ENCODE data around the gene PRRX2.
A peak's percentile ranks its signal among the peaks of the same experiment; 100 is the strongest.
"Not testable (repeated sequence)": the region's sequence is repeated elsewhere in the genome, so short reads cannot be mapped to it uniquely, and the experiment has no call there.

PRRX2 gene

DNA sequence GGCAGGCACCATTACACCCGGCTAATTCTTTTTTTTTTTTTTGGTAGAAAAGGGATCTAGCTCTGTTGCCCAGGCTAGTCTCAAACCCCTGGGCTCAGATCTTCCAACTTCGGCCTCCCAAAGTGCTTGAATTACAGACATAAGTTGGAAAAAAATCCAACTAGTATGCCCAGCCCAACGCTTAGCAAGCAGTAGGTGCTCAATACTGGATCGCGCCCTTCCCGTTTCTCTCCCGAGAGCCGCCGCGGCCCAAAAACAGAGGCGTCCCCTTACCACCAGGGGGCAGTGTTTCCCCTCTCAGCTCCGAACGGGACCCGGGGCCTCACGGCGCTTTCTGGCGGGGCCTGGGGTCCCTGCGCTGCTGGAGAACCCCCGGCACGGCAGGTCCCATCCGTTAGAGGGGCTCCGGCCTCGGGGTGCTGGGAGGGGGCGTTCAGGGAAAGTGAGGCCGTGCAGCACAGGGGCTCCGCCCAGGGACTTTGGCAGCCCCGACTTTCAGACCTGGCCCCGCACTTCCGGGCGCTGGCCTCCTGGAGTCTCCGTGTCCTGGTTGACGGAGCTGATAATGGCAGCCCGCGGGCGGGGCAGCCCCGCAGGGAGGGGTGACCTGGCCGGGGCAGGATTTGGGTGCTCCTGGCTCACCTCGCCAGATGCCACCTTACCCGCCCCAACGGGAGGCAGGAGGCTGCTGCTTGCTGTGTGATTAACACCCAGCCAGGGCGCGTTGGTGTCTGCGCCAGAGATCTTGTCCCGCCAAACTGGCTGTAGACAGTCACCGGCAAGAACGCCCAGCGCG lies 72.2 kb downstream of the PRRX2 start:
- DNase-seq, result peak; percentile 91

DNA sequence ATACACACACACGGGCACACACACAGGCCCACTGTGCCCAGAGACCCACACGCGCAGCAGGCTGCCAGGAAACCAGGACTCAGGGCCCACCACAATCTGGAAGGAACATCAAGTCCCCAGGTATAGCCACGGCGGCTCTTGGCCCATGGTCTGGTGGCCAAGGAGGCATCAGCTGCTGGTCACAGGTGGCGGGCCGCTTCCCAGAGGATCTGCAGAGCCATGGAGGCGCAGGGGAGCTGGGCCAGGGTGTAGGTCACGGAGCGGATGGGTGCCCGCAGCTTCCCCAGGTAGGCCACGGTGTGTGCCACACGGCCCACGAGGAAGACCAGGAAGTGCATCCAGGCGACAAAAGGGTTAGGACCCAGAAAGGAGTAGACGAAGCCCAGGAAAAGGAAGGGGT lies 74.0 kb downstream of the PRRX2 start:
- DNase-seq, result no peak

DNA sequence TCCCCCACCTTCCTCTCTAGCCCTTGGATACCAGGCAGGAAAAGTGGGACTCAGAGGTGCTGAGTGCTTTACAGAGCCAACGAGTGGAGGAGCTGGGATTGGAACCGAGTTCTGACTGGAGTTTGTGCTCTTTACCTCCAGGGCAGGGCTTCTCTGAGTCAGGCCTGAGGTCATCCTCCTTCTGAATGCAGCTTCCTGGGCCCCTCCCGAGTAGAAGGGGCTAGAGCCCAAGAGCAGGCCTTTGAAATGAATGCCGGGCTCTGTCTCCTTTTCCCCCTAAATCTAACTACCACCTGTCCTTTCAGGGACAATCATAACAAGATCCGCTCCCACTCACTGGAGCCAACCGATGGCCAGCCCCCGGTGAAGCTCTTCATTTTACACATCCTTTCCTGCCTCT lies 74.7 kb downstream of the PRRX2 start:
- no peak for DNase-seq

DNA sequence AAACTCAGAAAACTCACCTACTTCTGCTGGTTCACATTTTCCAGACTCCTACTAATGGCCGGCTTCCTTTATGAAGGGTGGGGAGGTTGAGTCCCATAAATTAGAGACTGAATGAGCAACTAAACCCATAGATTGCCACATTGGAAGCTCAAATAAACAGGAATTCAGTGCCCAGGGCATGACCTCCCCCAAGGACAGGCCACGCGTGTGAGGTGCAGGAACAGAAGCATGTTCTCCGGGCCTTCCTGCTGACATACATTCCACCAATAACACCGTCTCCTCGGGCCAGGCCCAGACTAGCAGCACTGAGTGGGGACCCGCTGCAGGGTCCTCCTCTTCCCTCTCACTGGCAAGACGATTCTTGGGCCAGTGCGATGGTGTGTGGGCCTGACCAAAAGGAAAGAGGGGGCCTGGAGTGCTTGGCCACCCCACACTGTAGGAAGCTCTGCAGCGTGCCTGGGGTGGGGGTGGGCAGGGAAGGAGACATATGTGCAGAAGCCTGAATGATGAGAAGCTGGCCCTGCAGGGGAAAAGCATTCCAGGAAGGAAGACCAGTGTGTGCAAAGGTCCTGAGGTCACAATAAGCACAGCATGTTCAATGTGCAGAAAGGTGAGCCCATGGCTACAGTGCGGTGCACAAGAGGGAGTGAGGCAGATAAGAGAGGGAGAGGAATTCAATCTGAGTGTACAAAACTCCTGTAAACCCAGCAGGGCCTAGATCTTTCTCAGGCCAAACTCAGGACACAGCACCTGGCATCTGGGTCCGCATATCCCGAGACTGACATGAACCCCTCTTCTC lies 75.4 kb downstream of the PRRX2 start:
- no peak for DNase-seq

DNA sequence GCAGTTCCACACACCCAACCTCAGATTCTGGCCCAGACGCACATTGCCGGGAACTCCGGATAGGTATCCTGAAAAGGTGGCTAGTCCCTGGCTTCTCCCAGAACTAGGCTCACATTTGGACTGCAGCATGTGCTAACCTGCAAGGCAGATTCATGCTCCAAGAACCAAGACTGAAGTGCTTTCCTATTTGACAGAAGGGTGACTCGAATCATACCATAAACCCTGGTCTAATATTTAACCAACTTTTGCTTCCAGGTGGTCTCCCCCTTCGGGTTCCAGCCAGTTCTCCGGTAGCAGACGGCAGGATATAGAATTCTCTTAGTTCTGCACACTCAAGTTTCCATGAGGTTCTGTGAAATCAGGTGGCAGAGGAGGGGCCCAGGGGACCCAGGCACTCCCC lies 79.8 kb downstream of the PRRX2 start:
- DNase-seq, result no peak

DNA sequence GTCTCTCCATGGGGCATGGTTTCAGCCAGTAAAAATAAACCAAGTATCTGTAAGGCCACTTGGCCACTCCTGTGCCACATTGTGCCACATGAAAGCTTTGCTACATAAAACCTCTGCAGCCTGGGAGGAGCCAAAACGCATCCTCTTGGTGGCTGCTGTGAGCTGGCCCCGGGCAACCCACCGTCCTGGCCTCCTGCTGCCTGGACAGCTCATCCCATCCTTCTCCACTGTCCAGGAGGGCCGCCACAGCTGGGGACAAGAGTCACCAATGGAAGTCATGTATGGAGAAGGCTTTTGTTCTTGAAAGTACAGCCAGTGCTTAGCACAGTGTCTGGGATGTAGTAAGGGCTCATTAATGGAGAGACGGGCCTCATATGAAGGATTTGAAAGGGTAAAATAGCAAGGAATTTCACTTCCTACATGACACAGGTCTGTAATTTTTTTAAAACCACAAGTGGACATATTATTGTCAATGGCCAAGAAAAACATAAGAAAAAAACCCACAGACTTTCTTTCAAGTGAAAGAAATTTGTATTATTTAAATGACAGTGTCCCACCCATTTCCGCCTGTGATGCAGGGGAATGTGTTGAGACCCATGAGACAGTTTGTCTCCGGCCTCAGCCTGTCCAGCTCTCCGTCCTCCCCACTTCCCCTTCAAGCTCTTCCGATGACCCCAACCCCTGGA lies 80.8 kb downstream of the PRRX2 start:
- no peak for DNase-seq

DNA sequence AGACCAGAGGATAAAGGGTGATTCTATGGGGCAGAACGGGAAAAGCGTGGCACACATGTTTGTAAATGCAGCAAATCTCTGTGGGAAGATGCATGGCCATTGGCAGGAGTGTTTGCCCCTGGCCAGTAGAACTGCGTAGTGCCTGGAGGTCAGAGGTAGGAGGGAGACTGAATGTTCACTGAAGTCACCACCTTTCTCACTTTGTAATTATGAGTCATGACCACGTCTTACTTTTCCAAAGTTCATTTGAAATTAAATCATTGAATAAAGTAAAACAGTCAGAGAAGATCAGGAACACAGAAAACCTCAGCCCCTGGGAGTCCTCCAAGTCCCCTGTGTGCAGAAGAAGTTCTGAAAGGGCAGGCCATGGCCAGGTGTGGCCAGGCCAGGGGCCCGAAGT lies 82.8 kb downstream of the PRRX2 start:
- no peak for DNase-seq

DNA sequence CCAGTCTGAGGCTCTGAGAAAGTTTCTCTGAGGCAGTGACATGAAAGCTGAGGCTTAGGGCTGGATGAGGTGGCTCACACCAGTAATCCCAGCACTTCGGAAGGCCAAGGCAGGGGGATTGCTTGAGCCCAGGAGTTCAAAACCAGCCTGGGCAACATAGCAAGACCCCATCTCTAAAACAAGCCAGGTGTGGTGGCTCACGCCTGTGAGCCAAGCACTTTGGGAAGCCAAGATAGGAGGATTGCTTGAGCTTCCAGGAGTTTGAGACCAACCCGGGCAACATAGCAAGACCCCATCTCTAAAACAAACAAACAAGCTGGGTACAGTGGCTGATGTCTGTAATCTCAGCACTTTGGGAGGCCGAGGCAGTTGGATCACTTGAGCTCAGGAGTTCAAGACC lies 83.6 kb downstream of the PRRX2 start:
- DNase-seq, result not testable (repeated sequence)

DNA sequence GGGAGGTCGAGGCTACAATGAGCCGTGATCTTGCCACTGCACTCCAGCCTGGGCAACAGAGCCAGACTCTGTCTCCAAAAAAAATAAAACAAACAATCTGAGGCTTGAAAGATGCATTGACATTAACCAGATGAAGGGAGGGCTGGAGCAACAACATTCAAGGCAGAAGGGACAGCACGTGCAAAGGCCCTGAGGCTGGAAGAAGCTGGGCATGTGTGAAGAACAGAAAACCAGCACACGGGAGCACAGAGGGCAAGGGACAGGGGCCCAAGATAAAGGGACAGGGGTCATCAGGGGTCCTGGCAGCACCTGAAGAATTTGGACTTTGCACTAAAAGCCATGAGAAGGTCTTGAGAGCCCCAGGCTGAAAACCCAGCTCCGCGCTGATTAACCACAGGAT lies 84.1 kb downstream of the PRRX2 start:
- DNase-seq, result no peak

DNA sequence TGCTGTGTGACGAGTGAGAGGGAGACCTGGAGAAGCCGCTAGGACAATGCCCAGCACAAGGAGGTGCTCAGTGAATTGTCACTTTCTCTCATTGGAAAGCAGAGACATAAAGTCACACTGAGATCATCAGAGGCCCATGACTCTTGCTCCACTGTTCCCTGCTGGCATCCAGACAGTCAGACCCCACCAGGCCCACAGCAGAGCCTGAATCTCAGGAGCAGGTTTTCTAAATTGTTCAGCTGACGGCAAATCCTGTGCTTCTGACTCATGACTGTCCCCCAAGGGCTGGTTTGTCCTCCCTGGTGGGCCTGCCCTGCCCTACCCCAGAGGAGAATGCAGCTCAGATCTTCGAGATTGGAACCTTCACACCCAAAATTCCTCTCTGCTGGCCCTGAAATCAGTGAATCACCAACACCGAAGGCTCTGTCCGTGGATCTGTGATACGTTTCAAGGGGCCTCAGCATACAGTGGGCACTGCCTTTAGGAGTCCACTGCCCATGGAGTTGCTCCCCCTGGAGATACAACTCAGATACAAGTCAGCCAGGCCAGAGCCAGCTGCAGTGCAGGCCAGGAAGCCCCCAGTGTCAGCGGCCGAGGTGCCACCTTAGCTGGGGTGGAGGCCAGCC lies 84.7 kb downstream of the PRRX2 start:
- DNase-seq, result no peak

DNA sequence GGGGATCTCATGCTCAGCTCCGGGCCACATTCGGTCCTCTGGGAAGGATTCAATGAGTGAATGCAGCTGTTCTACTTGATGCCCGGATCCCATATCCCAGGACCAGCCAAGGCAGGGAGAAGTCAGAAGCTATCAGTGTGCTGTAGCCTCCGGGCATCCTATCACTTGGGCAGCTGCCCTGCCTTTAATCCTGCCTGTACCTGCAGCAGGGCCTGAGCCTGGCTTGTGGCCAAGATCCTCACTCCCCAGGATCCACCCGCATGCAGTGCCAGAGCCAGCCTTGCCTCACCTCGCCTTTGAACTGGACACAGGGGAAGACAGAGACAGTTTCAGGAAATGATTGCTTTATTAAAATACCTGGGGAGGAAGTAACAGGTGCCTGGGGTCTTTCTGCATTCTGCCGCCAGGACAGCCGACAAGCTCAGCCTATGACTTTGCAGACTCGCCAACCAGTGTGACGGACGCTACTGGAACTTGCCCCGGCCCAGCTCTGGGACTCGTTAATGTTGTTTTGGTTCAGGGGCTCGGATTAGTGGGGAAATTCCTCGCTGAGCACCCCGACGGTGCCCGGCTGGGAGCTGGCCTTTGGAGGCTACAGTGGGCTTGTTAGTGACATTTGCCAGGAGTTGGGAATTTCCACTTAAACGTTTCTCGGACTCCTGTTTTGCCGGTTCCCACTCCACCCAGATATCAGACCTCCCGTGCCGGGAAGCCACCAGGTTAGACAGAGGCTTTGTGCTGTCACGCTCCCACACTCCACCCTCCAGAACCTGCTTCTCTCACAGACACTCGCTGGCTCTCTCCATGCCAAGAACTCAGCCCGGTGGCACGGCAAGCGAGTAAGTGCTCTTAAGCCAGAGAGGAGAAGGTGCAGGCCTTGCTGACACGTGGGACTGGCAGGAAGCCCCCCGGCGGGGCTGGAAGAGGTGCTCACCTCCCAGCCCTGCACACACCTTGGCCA lies 86.7 kb downstream of the PRRX2 start:
- no peak for DNase-seq

DNA sequence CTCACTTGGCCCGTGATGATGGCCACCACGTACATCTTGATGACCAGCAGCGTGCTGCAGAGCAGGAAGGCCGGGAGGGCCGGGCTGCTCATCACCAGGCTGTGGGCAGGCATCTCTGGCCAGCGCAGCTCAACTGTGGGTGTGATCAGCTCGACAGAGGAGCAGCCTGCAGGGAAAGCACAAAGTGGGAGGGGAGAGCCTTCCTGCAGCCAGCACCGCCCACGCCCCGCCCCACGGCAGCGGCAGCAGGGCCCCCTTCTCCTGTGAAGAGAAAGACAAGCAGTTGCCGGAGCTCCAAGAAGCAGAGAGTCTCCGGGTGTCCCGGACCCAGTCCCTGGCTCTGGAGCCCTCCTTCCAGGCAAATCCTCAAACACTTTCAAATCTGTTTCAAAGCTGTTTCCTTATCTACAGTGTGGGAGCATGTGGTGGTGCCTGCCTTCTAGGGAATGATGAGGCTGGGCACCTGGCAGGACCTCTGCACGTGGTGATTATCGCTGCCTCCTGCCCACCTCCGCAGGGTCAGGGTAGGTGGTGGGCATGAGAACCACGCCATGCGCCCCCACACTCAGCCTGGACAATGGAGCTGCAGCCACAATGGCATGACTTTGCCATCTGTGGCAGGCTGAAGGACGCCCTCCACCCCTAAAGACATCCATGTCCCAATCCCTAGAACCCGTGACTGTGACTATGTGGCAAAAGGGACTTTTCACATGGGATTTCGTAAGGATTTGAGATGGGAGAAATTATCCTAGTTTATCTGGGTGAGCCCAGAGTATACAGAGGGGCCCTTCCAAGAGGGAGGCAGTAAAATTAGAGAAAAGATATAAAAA lies 87.7 kb downstream of the PRRX2 start, which contains the start of gene PTGES:
PTGES (minus strand) TSS at position 143 of the 830 bp plus-strand sequence; CDS start at position 113, 30 bp downstream.
- peak; percentile 59 for DNase-seq

DNA sequence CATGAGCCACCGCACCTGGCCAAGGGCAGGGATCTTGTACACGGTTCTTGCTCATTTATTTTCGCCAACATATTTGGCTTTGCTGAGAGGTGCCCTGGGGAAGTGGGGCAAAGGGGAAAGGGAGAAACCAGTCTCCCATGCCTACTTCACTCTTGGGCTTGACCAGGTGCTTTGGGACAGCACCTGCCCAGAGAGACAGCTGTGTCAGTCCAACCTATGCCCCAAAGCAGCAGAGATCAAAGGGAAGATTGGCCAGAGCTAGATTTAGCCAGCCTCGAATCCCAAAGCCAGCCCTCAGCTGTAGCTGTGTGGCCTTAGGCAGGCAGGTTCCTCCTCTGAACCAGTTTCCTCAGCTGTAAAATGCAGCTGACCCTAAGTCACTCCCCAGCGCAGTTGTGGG lies 89.7 kb downstream of the PRRX2 start:
- no peak for DNase-seq

DNA sequence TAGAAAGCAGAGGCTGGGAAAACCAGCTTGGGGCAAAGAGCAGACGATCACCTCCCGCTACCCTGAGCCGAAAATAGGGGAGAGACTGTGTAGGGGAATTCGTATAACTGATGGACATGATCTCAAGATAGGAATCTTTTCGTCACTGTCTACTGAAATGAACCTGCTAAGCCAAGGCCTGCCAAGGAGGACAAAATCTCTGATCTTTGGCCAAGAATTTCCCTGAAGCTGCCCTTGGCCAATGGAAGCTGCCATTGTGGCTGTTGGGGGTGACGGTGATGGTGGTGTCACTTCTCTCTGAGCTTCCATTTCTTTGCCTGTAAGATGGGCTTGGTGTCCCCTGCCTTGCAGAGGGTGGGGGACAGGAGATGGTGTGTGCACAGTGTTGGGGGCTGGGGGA lies 90.7 kb downstream of the PRRX2 start:
- no peak for DNase-seq

DNA sequence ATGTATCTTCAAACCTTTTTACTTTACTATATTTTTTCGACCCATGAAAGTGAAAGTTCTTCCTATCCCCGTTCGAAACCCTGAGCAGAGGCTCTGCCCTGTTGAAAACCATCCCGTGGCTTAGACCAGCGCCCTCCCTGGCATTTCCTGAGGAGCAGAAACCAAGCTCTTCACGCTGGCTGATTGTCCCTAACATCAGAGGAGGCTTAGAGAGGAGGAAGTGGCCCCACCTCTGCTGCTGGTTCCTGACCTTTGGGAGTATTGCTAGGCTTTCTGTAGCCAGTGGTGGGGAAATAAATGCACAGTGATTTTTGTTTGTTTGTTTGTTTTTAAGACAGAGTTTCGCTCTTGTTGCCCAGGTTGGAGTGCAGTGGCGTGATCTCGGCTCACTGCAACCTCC lies 91.6 kb downstream of the PRRX2 start:
- DNase-seq, result no peak

DNA sequence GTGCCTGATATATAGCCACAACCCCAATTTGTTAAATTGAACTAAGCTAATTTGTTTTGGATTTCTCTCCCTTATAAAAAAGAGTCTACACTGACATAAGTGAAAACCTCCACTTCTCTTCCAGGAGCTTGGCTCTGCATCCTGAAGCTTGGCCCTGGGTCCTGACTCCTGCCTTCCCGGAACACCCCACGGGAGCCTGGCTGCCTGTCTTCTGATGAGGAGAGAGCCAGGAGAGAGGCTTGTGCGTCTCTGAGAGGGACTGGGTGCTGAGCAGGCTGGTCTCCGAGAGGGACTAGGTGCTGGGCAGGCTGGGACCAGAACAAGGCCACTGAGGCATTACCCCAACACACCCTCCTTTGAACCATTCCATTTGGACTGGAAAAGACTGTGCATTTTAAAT lies 93.9 kb downstream of the PRRX2 start:
- no peak for DNase-seq

DNA sequence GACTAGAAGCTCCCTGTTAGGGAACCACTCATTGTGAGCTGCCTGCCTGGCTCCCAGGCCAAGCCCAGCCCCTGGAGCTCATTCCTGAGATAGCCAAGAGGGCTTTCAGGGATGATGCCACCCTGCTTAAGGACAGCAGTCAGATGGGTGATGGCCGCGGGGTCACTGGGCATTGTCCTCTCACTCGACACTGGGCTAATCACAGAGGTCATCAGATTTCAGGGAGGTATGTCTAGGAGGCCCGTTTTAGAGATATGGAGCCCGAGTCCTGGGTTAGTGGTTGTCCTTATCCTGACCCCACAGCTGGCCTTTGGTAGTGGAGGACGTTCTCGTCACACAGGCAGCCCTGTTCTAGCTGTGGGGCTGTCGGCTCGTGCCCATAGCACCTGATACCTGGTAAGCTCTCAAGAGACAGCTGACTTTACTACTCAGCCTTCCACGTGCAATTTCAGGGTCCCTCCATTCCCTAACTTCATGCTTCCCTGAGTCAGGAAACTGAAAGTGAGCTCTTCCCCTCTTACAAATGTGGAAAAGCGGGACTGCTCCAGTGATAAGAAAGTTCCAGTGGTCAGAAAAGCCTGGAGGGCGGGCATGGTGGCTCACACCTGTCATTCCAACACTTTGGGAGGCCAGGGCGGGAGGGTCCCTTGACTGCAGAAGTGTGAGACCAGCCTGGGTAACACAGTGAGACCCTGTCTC lies 94.5 kb downstream of the PRRX2 start:
- DNase-seq, result no peak

DNA sequence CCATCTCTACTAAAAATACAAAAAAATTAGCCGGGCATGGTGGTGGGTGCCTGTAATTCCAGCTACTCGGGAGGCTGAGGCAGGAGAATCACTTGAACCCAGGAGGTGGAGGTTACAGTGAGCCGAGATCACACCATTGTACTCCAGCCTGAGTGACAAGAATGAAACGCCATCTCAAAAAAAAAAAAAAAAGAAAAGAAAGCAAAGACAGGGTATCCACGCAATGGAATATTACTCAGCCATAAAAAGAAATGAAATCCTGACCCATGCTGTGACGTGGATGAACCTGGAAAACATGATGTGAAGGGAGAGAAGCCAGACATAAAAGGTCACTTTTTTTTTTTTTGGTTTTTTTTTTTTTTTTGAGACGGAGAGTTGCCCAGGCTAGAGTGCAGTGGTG lies 95.3 kb downstream of the PRRX2 start:
- not testable (repeated sequence) for DNase-seq

DNA sequence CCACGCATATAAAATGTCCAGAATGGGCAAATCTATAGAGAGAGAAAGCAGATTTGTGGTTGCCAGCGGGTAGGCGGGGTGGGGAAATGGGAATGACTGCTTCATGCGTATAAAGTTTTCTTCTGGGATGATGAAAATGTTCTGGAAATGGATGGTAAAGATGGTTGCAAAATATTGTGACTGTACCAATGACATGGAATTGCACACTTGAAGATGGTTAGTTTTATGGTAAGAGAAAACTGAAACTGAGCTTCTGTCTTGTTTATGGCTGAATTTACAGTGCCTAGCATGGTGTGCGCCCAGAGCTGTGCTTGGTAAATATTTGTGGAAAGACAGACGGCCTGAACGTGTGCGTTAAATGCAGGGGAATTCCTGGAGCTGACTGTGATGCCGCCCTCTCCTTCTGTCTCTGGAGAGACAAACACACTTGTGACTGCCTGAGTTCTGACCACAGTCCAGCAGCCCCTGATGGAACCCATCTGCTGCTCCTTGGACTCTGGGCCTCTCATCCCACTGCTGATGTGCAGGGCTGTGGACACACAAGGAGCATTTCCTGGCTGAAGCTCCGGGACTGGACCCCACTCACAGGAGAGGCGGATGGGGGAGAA lies 96.0 kb downstream of the PRRX2 start:
- DNase-seq, result no peak

DNA sequence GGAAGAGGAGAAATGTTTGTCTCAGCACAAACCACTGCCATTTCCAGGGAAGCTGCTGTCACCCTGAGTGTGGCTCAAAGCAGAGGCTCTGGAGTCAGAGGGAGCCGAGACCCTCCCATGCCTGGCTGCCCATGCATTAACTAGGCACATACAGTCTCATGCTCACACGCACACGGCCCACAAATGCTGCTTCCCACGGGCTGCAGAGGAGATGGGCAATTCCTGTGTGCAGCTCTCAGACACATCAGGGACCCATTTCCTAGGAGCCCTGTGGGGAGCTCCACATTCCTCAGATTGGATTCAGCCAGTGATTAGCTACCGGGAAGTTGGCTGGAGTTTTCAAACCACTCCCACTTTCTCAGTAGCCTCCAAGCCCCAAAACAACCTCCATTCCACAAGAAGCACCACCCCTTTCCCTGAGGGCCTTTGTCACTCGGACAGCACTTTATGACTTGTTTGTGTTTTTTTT lies 96.5 kb downstream of the PRRX2 start:
- no peak for DNase-seq
